Renal cortex interstitium (tissue), 11 donors: ENCODE results near the gene CIRBP. TPM values are rescaled to one million over a fixed set of nuclear protein-coding genes. Genes with fewer than 3 reads are reported as not detected.

ENCODE experiments used
- DNase-seq, 11 donors: peaks; one replicate each; pipeline ENCODE4 v3.0.0-alpha.2; 2013; ENCODE audit warnings: low read depth in 9 of 11, low spot score in 4 of 11; ENCODE audit errors: extremely low read depth in 1 of 11
- polyA plus RNA-seq, 3 donors: library from polyadenylated mRNA; unstranded; fragments of 120-200 nt; gene quantifications; one replicate each; pipeline ENCODE4 v1.2.1, GENCODE V29; 2013; ENCODE audit not compliant: insufficient read length in 3 of 3

Gene CIRBP
- polyA plus RNA-seq, 3 donors, result 803 to 982 (median 849) TPM

DNA sequence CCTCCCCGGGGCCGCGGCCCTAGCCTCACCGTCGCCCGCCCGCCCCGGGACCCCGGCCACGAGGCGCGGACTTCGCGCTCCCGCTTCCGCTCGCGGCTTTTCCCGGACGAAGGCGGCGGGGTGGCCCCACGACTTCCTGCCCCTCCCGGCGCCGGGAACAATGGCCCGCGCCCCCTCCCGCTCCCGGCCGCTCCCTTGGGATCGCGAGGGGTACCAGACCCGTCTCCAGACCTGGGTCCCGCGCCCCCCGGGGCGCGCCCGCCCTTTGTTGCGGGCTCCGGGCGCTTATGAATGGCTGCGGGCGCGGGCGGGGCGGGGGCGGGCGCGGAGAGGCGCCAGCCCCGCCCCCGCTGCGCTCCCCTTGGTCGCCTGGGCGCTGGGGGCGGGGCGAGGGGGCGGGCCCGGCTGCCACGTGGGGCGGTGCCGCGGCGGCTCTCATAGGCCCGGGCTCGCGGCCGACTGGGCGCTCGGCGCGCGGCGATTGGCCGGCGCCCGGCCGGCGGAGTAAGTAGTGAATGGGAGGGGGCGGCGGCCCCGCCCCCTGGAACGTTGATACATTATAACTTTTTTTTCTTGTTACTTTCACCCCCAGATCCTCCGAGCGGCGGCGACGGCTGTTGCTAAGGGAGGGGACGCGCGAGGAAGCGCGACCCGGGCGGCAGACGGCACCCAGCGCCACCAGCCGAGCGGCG, 19.7 kb upstream of the CIRBP start:
- DNase-seq, result peak in 10 of 11 donors; percentile 93 to 96 (median 95)

DNA sequence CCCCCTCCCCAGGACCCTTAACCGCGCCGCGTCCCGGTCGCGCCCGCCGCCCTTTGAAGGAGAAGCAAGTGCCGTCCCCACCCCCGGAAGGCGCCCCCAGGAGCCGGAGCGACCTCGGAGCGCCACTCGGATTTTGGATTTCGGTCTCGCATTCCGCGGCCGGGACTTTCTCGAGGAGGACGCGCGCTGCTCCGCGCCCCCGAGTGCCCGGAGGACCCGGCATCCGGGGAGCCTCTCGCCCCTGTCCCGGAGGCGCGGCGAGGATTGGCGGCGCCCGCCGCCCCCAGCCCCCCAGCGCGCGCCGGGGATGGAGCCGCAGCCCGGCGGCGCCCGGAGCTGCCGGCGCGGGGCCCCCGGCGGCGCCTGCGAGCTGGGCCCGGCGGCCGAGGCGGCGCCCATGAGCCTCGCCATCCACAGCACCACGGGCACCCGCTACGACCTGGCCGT, 19.1 kb upstream of the CIRBP start:
- DNase-seq, result no peak

DNA sequence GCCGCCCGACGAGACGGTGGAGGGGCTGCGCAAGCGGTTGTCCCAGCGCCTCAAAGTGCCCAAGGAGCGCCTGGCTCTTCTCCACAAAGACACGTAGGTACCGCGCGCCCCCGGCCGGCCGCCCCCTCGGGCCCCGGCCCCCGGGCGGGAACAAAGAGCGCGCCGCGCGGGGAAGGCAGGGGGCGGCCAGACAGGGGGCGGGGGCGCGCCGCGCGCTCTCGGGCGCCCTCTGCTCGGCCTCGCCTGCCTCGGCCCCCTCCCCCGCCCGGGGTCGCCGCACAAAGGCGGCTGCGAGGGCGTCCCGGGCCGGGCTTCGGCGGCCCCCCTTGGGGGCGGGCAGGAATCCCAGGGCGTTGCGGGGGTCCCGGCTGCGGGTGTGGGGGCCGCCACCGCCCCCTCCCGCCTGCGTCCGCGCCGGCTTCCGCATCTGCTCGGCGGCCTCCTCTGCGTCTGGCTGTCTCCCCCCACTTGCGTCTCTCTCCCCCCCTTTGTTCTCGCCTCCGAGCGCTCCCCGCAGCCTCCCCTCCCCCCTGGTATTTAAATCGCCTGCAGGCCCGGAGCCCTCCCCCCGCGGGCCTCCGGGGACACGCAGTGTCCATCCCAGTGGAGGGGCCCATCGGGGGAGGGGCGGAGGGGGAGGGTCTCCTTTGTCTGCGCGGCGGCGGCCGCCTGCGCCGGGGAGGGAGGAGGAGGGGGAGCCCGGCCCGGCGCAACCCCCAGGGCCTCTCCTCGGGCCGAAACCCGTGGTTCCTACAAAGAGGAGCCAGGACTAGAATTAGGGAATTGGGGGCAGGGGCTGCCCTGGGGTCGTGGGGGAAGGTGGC, 18.5 kb upstream of the CIRBP start:
- DNase-seq, result peak in 1 of 11 donors; percentile 70

- no peak for DNase-seq
These were observed 17.6 kb upstream of the CIRBP start for GRCh38 chr19:1251330-1252220.

- no peak for DNase-seq
These were observed 16.8 kb upstream of the CIRBP start for GRCh38 chr19:1252221-1252820.

DNA sequence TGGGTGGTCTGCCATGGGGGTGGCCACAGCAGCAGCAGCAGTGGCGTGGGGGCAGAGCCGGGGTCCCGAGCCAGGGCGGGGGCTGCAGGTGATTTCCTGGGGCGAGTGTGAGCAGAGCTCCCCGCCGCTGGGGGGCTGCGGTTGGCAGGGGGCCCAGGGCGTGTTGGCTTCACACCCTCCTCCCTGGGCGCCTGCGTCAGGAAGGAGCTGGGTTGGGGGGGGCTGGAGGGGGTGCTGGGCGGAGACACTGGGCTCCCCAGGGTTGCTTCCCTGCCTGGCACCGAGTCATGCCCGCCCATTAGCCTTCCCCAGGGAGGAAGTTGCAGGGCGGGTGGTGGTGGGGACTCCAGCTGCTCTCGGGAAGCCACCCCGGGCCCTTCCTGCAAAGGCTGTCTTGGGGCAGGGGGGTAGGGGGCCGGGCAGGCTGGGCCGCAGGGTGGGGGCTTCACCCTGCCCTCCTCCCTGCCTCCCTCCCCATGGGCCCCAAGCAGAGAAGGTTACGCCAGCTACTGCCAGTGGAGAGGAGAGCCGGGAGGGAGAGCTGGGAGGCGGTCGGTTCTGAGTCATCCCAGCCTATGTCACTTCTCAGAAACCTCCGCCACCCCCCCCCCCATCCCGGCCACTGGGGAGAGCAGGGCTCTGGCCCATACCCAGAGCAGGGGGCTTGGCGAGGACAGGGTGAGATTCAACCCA, 16.2 kb upstream of the CIRBP start:
- no peak for DNase-seq

DNA sequence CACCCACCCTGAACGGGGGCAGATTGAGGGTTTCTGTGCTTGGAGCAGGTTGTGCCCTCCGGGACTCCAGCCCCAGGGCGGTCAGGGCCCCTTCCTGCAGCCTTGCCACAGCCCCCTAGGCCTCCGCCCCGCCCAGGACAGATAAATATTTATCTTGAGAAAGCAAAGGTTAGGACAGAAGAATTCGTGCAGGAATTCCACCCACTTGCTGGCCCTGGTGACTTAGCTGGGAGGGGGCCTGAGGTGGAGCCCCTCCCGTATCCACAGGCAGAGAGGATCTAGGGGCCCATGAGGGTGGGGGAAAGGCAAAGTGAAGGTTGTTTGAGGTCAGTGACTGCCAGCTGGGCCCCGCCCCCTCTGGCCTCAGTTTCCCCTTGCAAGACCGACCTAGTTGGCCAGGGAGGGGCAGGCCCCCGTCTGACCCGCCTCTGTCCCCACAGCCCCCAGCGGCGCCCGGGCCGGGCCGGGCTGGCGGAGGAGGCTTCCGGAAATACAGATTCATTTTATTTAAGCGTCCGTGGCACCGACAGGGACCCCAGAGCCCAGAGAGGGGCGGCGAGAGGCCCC, 15.5 kb upstream of the CIRBP start:
- DNase-seq, result no peak

- no peak for DNase-seq
These were observed 15.0 kb upstream of the CIRBP start for GRCh38 chr19:1254081-1254527.

DNA sequence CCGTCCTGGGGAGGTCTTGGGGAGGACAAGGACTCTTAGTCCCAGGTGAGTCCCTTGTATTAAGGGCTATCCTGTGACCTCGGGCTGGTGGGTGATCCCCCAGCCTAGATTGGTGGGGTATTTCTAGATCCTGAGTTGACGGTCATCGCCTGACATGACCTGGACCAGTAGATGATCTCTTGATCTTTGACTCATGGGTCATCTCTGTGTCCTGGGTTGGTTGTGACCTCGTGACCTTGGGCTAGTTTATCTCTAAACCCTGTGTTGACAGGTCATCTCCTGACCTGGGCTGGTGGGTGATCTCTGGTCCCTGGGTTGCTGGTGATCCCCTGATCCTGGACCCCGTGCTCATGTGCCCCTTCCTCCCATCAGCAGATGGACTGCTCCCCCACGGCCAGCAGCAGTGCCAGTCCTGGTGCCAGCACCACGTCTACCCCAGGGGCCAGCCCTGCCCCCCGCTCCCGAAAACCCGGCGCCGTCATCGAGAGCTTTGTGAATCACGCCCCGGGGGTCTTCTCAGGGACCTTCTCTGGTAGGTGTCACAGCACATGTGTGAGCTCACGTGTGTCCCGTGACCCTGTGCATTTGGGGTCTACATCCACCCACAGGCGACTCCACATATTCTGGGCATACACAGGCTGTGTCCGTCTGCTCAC, 14.5 kb upstream of the CIRBP start:
- DNase-seq, result no peak

DNA sequence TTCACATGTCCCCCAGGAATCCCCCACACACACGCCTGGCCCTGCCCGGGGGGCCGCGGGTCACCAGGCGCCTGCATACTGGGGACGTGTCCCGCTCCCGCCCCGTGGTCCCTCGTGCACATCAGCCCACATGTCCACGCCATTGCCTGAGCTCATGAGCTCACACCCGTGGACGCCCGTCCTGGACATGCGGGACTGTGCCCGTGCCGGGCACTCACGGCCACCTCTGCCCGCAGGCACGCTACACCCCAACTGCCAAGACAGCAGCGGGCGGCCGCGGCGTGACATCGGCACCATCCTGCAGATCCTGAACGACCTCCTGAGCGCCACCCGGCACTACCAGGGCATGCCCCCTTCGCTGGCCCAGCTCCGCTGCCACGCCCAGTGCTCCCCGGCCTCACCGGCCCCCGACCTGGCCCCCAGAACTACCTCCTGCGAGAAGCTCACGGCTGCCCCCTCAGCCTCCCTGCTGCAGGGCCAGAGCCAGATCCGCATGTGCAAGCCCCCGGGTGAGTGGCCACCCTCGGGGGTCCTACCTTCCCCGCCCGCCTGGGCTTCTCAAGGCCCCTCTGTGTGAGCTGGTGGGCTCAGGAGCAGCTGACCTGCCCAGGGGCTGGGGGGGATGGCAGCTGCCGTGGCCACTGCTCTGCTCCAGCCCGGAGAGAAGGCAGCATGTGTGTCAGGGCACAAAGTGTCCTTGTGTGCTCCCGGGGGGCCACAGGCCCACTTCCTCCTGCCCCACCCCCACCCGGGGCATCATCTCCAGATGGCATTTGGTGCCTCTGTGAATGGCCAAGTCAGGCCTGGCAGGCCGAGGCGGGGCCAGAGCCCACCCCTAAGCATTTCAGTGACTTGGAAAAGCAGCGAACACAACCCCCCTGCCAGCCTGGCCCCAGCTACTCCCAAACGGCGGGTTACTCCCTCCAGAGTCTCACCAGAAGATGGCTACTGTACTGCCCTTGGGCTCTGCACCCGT, 13.7 kb upstream of the CIRBP start:
- DNase-seq, result no peak

DNA sequence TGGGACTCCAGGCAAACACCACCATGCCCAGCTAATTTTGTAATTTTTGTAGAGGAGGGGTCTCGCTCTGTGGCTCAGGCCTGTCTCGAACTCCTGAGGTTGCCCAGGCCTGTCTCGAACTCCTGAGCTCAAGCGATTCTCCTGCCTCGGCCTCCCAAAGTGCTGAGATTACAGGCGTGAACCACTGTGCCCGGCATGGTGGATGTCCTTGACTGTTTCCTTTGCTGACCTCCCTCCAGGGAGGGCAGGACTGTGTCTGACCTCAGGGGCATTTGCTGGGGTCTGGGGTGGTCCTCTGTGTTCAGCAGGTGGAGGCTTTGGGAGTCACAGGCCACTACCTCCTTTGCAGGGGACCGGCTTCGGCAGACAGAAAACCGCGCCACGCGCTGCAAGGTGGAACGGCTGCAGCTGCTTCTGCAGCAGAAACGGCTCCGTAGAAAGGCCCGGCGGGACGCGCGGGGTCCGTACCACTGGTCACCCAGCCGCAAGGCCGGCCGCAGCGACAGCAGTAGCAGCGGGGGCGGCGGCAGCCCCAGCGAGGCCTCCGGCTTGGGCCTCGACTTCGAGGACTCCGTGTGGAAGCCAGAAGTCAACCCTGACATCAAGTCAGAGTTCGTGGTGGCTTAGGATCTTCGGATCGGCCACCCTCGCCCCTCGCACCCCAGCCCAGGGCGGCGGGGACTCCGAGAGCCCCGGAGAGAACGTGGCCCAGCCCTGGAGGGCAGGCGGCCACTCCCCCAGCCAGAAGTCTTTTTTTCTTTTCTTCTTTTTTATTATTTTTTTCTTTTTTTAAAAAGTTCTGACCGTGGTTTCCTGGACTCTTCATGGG, 12.3 kb upstream of the CIRBP start:
- no peak for DNase-seq

- no peak for DNase-seq
These were observed 11.5 kb upstream of the CIRBP start for GRCh38 chr19:1257475-1258162.

DNA sequence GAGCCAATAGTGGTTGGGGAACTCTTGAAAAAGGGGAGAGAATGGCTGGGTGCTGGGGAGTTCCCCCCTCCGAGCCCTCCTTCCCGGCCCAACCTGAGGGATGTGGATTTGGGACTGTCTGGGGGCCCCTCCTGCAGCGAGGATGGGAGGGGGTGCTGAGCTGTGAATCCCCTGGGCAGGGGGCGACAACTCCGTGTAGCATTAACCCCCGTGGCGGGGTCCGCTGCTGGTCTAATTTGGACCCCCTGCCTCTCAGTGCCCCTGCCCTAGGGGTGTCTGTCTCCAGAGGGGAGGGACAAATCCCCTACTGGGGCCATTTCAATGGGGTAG, 11.0 kb upstream of the CIRBP start:
- DNase-seq, result no peak

GRCh38 chr19:1258707-1259205, 10.4 kb upstream of the CIRBP start:
- DNase-seq, result no peak

- DNase-seq, result no peak
These were observed 9.8 kb upstream of the CIRBP start for GRCh38 chr19:1259206-1259875.
